Right ventricle myocardium superior (tissue), 1 donor: ENCODE results near the gene SUPT7L. TPM values are rescaled to one million over a fixed set of nuclear protein-coding genes. Genes with fewer than 3 reads are reported as not detected.

ENCODE experiments used
- ATAC-seq: fragments of 200-7000 bp; cut with Tn5 transposase; one replicate; pipeline ENCODE4 v1.9.1; 2020; ENCODE audit warnings: mild to moderate bottlenecking; ENCODE audit not compliant: poor library complexity
- DNase-seq: peaks from one replicate; pipeline ENCODE4 v3.0.0-alpha.2; 2020
- intact Hi-C: fragments of 100-400 bp; cut with DNase I; formaldehyde crosslinking; loops from one replicate; pipeline ENCODE4 v1.11.2; 2022
- long read RNA-seq: library from polyadenylated mRNA; unstranded; transcript quantifications from one replicate; pipeline ENCODE4 v2.0.0, GENCODE V29; 2021
- total RNA-seq: library from RNA; stranded (reverse); fragmentation: NEBNext Ultra II Directional; extraction: Animal tissue kit (Norgen Biotek cat#: 25700); gene quantifications from one replicate; pipeline ENCODE4 v1.2.1, GENCODE V29; 2021
- donor health status: DM: no; HTN: yes; CAD: no; lungs with severe emphysema.

The SUPT7L gene
- total RNA-seq = 24.2 TPM
- long read RNA-seq, full-length matches to known transcripts = 39 of 60 reads
- long read RNA-seq, partial matches to known transcripts = 2 of 60 reads
- long read RNA-seq, other reads (novel, unspliced or antisense) = 19 of 60 reads

- intact Hi-C loops = no loop called here
- ATAC-seq (peak; percentile 92), DNase-seq (peak; percentile 83)
Measured at GRCh38 chr2:27663285-27664153, at the start of gene SUPT7L, which contains the start of gene SLC4A1AP. TSS of gene SUPT7L (minus strand) at chr2:27663614. CDS start at chr2:27662192, 1,422 bp downstream. TSS of gene SLC4A1AP (plus strand) at chr2:27663889. CDS start at chr2:27663915, 26 bp downstream.

- intact Hi-C loops = no loop called here
- DNase-seq = no peak
Measured at GRCh38 chr2:27713201-27713600, 49.8 kb upstream of the SUPT7L start.

GRCh38 chr2:27712522-27712921, 49.1 kb upstream of the SUPT7L start:
- ATAC-seq (no peak), DNase-seq (no peak)
- intact Hi-C loops = no loop called here

More at GRCh38 chr2:27713201-27713600, 49.8 kb upstream of the SUPT7L start:
- no peak for ATAC-seq

- intact Hi-C loops = no loop called here
- DNase-seq = no peak
- ATAC-seq = no peak
Measured at GRCh38 chr2:27711804-27712203, 48.4 kb upstream of the SUPT7L start.

GRCh38 chr2:27710640-27711430, 47.4 kb upstream of the SUPT7L start:
- ATAC-seq (no peak), DNase-seq (no peak)
- intact Hi-C loops = no loop called here

GRCh38 chr2:27709960-27710575, 46.7 kb upstream of the SUPT7L start:
- DNase-seq = no peak
- intact Hi-C loops = no loop called here
- no peak for ATAC-seq

GRCh38 chr2:27709326-27709725, 45.9 kb upstream of the SUPT7L start:
- DNase-seq (no peak), ATAC-seq (no peak)
- intact Hi-C loops = no loop called here

DNA sequence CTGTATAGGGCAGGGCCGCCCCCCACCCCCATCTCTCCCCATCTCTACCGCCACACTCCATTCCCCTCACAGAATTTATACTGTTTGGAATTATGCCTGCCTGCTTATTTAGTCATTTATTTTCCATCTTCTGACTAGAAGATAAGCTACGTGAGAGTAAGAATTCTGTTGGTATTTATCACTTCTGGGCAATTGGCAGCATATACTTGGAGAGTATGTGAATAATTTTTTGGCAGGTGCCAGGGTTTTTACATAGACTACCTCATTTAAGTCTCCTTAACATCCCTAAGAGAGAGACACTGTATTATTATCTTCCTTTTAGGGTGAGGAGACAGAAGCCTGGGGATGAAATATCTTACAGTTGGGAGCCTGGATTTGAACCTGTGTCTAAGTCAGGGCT, 45.3 kb upstream of the SUPT7L start:
- no peak for ATAC-seq
- intact Hi-C loops = no loop called here
- DNase-seq = no peak

DNA sequence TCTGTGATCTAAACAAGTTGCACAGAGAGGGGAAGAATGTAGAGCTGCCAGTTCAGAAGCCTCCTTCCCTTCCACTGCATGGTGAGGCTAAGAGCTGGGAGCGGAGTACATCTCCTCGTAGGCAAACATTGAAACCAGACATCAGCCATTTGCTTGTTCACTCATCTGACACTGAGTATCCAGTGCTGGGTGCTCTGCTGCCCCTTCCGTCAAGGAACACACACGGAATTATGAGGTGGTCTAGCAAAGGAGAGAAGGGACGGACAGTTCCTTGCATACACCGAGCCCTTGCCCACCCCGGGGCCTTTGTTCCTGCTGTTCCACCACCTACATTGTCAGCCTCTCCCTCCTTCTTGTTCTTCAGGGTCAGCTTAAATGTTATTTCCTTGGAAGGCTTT, 44.8 kb upstream of the SUPT7L start:
- no peak for DNase-seq
- ATAC-seq = no peak
- intact Hi-C loops = no loop called here

DNA sequence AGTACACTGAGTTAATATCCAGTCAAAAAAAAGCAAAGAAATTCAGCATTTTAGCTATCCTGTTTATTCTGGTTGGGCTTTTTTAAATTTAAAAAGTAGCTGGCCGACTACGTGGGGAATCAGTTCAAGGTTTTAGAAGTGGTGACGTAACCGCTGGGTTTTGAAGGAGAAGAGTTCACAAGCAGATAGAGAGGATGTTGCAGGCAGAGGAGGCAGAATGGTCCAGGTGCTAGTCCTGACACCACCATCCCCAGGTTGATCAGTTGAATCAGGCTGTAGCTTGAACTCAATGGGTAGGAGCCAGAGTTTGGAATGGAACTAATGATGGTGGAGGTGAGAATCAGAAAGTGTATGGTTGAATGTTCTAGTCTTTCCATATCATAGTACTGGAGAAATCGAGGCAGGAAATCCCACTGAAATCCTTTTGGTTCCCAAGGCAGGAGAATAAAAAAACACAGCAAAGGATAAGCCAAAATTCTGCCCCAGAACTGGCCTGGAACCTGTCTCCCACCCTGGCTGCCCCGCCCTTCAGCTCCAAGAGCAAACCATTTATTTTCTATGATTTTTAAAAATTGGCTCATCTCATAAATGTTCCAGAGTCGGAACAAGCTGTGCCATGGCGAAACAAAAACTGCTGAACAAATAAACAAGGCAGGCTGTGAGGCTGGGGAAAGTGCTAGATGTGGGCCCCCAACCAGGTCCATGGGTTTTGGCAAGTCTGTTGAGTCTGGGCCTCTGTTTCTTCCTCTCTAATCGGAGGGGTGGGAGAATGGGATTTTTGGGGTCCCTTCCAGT, 44.2 kb upstream of the SUPT7L start:
- DNase-seq = no peak
- ATAC-seq = no peak
- intact Hi-C loops = no loop called here

DNA sequence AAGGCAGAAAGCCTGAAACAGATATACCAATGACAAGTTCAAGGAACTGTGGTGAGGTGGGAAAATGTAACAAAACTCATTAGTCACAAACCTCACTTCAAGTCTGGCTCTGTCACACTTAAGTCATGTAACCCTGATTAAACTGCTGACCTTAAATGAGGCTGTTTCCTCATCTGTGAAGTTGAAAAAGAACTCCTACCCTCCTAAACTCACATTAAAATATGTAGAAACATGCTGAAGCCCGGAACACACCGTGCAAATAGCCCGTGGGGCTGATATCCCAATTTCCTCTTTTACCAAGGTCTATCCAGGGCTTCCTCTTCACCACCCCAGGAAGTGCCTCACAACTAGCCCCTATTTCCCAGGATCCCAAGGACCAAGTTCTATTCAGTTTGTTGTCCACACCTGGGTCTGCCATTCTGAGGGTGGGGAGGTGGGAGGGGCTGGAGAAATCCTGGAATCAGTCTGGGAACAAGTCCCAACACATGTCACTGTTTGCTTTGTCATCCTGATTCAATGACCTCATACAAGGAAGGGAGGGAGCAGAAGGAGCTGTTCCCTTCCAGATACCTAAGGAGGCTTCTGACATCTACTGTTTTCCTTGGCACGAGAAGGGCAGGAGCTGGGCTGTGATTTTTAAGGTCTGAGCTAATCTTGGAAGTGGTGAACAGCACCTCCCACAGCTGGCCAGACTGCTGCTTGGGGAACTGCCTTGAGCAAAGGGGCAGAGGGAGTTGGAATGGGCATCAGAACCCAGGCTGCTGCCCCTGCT, 42.6 kb upstream of the SUPT7L start:
- ATAC-seq = peak; percentile 59
- no peak for DNase-seq
- intact Hi-C loops = no loop called here

GRCh38 chr2:27704342-27704876, 41.0 kb upstream of the SUPT7L start:
- DNase-seq (no peak), ATAC-seq (no peak)
- intact Hi-C loops = loop anchor here (5.0 kb wide), 1 partner anchor 748 kb away; no protein-coding TSS in a partner anchor

- DNase-seq (peak; percentile 84), ATAC-seq (peak; percentile 69)
- intact Hi-C loops = loop anchor here (5.0 kb wide), 1 partner anchor 749 kb away; no protein-coding TSS in a partner anchor
Measured at GRCh38 chr2:27703638-27704341, 40.4 kb upstream of the SUPT7L start.

DNA sequence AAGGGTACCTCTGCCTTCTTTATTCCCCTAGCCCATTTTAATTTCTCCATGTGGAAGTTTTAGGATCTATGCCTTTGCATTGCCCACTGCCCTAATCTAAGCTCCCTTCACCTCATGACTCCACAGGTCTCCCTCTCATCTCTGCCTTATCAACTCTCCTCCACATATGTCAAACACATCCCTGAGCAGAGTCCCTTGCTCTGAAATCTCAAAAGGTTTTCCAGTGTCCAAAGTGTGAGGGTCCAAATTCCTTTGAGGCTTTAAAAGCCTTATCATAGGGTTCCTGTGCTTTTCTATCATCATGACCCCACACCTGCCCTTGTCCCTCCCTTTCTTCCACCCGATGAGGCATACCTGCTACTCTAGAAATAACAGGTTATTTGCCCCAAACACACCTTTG, 38.9 kb upstream of the SUPT7L start:
- DNase-seq (no peak), ATAC-seq (no peak)
- intact Hi-C loops = loop anchor here (5.0 kb wide), 1 partner anchor 750 kb away; no protein-coding TSS in a partner anchor

GRCh38 chr2:27701676-27702075, 38.3 kb upstream of the SUPT7L start:
- ATAC-seq (peak; percentile 17), DNase-seq (peak; percentile 60)
- intact Hi-C loops = loop anchor here (5.0 kb wide), 1 partner anchor 751 kb away; no protein-coding TSS in a partner anchor

- intact Hi-C loops = no loop called here
- ATAC-seq (no peak), DNase-seq (no peak)
Measured at GRCh38 chr2:27697660-27698059, 34.2 kb upstream of the SUPT7L start.
